HEK293 (cell line): ENCODE measurements around the gene FAXC.

Source experiments
- CTCF ChIA-PET: fragments of 350-600 bp; formaldehyde crosslinking; extraction: SDS; loops from one replicate; lab custom pipeline; 2021; ENCODE audit warnings: antibody characterized with exemption; lab: Yijun Ruan, JAX
- POLR2A ChIA-PET: fragments of 300-600 bp; formaldehyde crosslinking; extraction: SDS; loops from one replicate; lab custom pipeline; 2020; ENCODE audit warnings: antibody characterized with exemption, inconsistent platforms; lab: Yijun Ruan, JAX
- H3K27ac ChIP-seq: fragments of 200-500 bp; sonication (Bioruptor generic); 2 replicates; pipeline ENCODE4 v1.5.1; 2014; ENCODE audit warnings: low read depth, low read length, control low read depth, inconsistent platforms; ENCODE audit errors: extremely low read depth
- H3K36me3 ChIP-seq, 2 experiments: fragments of 200-500 bp in 1 of 2; sonication (Bioruptor generic) in 1 of 2; 1 replicate in 1 of 2; 2 replicates in 1 of 2; pipeline ENCODE4 v1.5.1; 2014 to 2017; ENCODE audit warnings: inconsistent platforms in 2 of 2, low read length in 2 of 2; ENCODE audit not compliant: control insufficient read depth in 2 of 2, insufficient read depth in 1 of 2
- H3K4me1 ChIP-seq: fragments of 200-500 bp; sonication (Bioruptor generic); 2 replicates; pipeline ENCODE4 v1.5.1; 2014; ENCODE audit warnings: mild to moderate bottlenecking, low read length, inconsistent platforms; ENCODE audit not compliant: control insufficient read depth, insufficient read depth
- H3K4me3 ChIP-seq: 2 replicates; pipeline ENCODE4 v1.5.1; 2011; ENCODE audit warnings: low read depth, mild to moderate bottlenecking, control low read depth, low read length, moderate library complexity
- H3K9me3 ChIP-seq: fragments of 200-500 bp; sonication (Bioruptor generic); 2 replicates; pipeline ENCODE4 v1.5.1; 2014; ENCODE audit warnings: low read depth, low read length, inconsistent platforms; ENCODE audit not compliant: control insufficient read depth, insufficient read depth
- EGR2 ChIP-seq: fragments of 450-650 bp; formaldehyde crosslinking; IDR thresholded peaks from 2 replicates; pipeline ENCODE4 v1.5.1; 2016; ENCODE audit warnings: low read depth, missing biosample characterization, missing genetic modification characterization
- KLF8 ChIP-seq: fragments of 450-650 bp; formaldehyde crosslinking; IDR thresholded peaks from 2 replicates; pipeline ENCODE4 v1.5.1; 2016; ENCODE audit warnings: missing biosample characterization, missing genetic modification characterization
- SCRT1 ChIP-seq: fragments of 450-650 bp; formaldehyde crosslinking; IDR thresholded peaks from 2 replicates; pipeline ENCODE4 v1.5.1; 2016; ENCODE audit warnings: missing biosample characterization, missing genetic modification characterization, borderline replicate concordance
- SCRT2 ChIP-seq: fragments of 450-650 bp; formaldehyde crosslinking; IDR thresholded peaks from 2 replicates; pipeline ENCODE4 v1.5.1; 2016; ENCODE audit warnings: missing biosample characterization, missing genetic modification characterization
- SETDB1 ChIP-seq: IDR thresholded peaks from one replicate; pipeline ENCODE4 v1.6.1; 2017; ENCODE audit warnings: mild to moderate bottlenecking, low read length, moderate library complexity, mixed read lengths; ENCODE audit not compliant: insufficient read length
- SP2 ChIP-seq: fragments of 450-650 bp; formaldehyde crosslinking; IDR thresholded peaks from 2 replicates; pipeline ENCODE4 v1.5.1; 2016; ENCODE audit warnings: missing biosample characterization, missing genetic modification characterization
- SP3 ChIP-seq: fragments of 450-650 bp; formaldehyde crosslinking; IDR thresholded peaks from 2 replicates; pipeline ENCODE4 v1.5.1; 2016; ENCODE audit warnings: missing biosample characterization, missing genetic modification characterization
- TRIM28 ChIP-seq: IDR thresholded peaks from 2 replicates; pipeline ENCODE4 v1.6.1; 2011; ENCODE audit warnings: low read length, control low read depth, borderline replicate concordance
- ZBTB1 ChIP-seq: fragments of 450-650 bp; formaldehyde crosslinking; IDR thresholded peaks from 2 replicates; pipeline ENCODE4 v1.5.1; 2016; ENCODE audit warnings: missing biosample characterization, missing genetic modification characterization
- ZBTB48 ChIP-seq: fragments of 450-650 bp; formaldehyde crosslinking; IDR thresholded peaks from 2 replicates; pipeline ENCODE4 v1.5.1; 2016; ENCODE audit warnings: missing biosample characterization, missing genetic modification characterization
- ZFP3 ChIP-seq: fragments of 450-650 bp; formaldehyde crosslinking; IDR thresholded peaks from 2 replicates; pipeline ENCODE4 v1.5.1; 2016; ENCODE audit warnings: low read depth, missing biosample characterization, missing genetic modification characterization
- ZNF114 ChIP-seq: fragments of 450-650 bp; formaldehyde crosslinking; IDR thresholded peaks from 2 replicates; pipeline ENCODE4 v1.5.0; 2017; ENCODE audit warnings: missing biosample characterization, missing genetic modification characterization
- ZNF121 ChIP-seq: fragments of 450-650 bp; formaldehyde crosslinking; IDR thresholded peaks from 2 replicates; pipeline ENCODE4 v1.5.1; 2016; ENCODE audit warnings: missing biosample characterization, missing genetic modification characterization
- ZNF140 ChIP-seq: fragments of 450-650 bp; formaldehyde crosslinking; IDR thresholded peaks from 2 replicates; pipeline ENCODE4 v1.5.1; 2016; ENCODE audit warnings: missing biosample characterization, missing genetic modification characterization
- ZNF157 ChIP-seq: fragments of 450-650 bp; formaldehyde crosslinking; IDR thresholded peaks from 2 replicates; pipeline ENCODE4 v1.5.1; 2016; ENCODE audit warnings: missing biosample characterization, missing genetic modification characterization
- ZNF19 ChIP-seq: fragments of 450-650 bp; formaldehyde crosslinking; IDR thresholded peaks from 2 replicates; pipeline ENCODE4; 2016; ENCODE audit warnings: missing biosample characterization, missing genetic modification characterization, low read depth
- ZNF202 ChIP-seq: fragments of 450-650 bp; formaldehyde crosslinking; IDR thresholded peaks from 2 replicates; pipeline ENCODE4 v1.5.1; 2016; ENCODE audit warnings: missing biosample characterization, missing genetic modification characterization, borderline replicate concordance
- ZNF248 ChIP-seq: fragments of 450-650 bp; formaldehyde crosslinking; IDR thresholded peaks from 2 replicates; pipeline ENCODE4 v1.5.1; 2017; ENCODE audit warnings: missing biosample characterization, missing genetic modification characterization
- ZNF350 ChIP-seq: fragments of 450-650 bp; formaldehyde crosslinking; IDR thresholded peaks from 2 replicates; pipeline ENCODE4 v1.5.0; 2017; ENCODE audit warnings: missing biosample characterization, mild to moderate bottlenecking, missing genetic modification characterization
- ZNF433 ChIP-seq: fragments of 450-650 bp; formaldehyde crosslinking; IDR thresholded peaks from 2 replicates; pipeline ENCODE4 v1.5.1; 2016; ENCODE audit warnings: missing biosample characterization, missing genetic modification characterization, low read depth
- ZNF48 ChIP-seq: fragments of 450-650 bp; formaldehyde crosslinking; IDR thresholded peaks from 2 replicates; pipeline ENCODE4 v1.5.1; 2016; ENCODE audit warnings: missing biosample characterization, missing genetic modification characterization
- ZNF544 ChIP-seq: fragments of 450-650 bp; formaldehyde crosslinking; IDR thresholded peaks from 2 replicates; pipeline ENCODE4 v1.5.0; 2017; ENCODE audit warnings: missing biosample characterization, missing genetic modification characterization
- ZNF747 ChIP-seq: fragments of 450-650 bp; formaldehyde crosslinking; IDR thresholded peaks from 2 replicates; pipeline ENCODE4 v1.5.1; 2016; ENCODE audit warnings: missing biosample characterization, missing genetic modification characterization
- ZNF76 ChIP-seq: fragments of 450-650 bp; formaldehyde crosslinking; IDR thresholded peaks from 2 replicates; pipeline ENCODE4; 2016; ENCODE audit warnings: low read depth, missing biosample characterization, missing genetic modification characterization, borderline replicate concordance
- TF ChIP-seq, protein P1 (sequence below): fragments of 450-650 bp; formaldehyde crosslinking; IDR thresholded peaks from 2 replicates; pipeline ENCODE4 v1.5.1; 2017; ENCODE audit warnings: missing biosample characterization, missing genetic modification characterization
- TF ChIP-seq, protein P2 (sequence below): fragments of 450-650 bp; formaldehyde crosslinking; IDR thresholded peaks from 2 replicates; pipeline ENCODE4 v1.5.1; 2016; ENCODE audit warnings: missing biosample characterization, missing genetic modification characterization
- TF ChIP-seq, protein P3 (sequence below): fragments of 450-650 bp; formaldehyde crosslinking; optimal IDR thresholded peaks from 2 replicates; pipeline ENCODE3; 2016; ENCODE audit warnings: missing biosample characterization, mild to moderate bottlenecking, missing genetic modification characterization

The FAXC gene

DNA sequence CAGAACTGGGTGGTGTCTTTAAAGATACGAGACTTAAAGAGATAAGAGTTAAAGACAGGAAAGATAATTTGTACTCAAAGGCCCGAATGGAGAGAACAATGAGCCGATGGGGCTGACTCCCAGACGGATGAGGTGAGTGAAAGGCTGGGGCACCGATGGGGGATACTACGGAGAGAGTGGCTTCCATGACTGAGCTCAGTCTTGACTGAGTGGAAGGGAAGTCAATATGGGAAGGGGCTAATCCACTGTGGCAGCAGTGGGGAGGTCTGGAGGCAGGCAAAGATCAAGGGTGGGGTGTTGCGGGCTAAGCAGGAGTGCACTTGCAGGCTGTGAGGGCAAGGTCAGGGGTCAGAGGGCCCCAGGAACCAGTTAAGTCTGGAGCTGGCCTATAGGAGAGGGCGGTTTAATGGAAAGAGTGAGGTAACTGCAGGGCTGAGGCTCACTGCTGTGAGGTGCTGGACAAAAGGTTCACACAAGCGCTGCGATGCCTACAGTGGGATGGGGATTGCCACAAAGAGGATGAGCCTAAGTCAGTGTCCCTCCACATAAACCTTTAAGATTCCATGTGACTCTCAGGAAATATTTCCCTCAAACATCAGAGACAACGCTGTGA, 42.1 kb downstream of the FAXC start:
- peaks cover 0 to 31% of the 10 kb centered on the region in 2 experiments; a peak in 2 of 3 replicates for H3K36me3 ChIP-seq
- H3K9me3 ChIP-seq = no peaks in the 10 kb centered on the region
- TF ChIP-seq ZBTB48 = no peak
- TF ChIP-seq KLF8 = no peak
- TF ChIP-seq ZNF433 (tag by site-specific recombination) = no peak
- TF ChIP-seq ZNF114 (tag by site-specific recombination) = no peak
- TF ChIP-seq, protein P1, sequence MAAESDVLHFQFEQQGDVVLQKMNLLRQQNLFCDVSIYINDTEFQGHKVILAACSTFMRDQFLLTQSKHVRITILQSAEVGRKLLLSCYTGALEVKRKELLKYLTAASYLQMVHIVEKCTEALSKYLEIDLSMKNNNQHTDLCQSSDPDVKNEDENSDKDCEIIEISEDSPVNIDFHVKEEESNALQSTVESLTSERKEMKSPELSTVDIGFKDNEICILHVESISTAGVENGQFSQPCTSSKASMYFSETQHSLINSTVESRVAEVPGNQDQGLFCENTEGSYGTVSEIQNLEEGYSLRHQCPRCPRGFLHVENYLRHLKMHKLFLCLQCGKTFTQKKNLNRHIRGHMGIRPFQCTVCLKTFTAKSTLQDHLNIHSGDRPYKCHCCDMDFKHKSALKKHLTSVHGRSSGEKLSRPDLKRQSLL (tag by site-specific recombination) = no peak
- TF ChIP-seq ZNF140 (tag by site-specific recombination) = no peak
- no peak for TF ChIP-seq SETDB1
- no peak for TF ChIP-seq ZNF202 (tag by site-specific recombination)
- TF ChIP-seq, protein P2, sequence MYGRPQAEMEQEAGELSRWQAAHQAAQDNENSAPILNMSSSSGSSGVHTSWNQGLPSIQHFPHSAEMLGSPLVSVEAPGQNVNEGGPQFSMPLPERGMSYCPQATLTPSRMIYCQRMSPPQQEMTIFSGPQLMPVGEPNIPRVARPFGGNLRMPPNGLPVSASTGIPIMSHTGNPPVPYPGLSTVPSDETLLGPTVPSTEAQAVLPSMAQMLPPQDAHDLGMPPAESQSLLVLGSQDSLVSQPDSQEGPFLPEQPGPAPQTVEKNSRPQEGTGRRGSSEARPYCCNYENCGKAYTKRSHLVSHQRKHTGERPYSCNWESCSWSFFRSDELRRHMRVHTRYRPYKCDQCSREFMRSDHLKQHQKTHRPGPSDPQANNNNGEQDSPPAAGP (tag by site-specific recombination) = no peak
- TF ChIP-seq, protein P3, sequence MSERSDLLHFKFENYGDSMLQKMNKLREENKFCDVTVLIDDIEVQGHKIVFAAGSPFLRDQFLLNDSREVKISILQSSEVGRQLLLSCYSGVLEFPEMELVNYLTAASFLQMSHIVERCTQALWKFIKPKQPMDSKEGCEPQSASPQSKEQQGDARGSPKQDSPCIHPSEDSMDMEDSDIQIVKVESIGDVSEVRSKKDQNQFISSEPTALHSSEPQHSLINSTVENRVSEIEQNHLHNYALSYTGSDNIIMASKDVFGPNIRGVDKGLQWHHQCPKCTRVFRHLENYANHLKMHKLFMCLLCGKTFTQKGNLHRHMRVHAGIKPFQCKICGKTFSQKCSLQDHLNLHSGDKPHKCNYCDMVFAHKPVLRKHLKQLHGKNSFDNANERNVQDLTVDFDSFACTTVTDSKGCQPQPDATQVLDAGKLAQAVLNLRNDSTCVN (tag by site-specific recombination) = no peak
- no peak for TF ChIP-seq ZNF350 (tag by site-specific recombination)
- ChIA-PET POLR2A (no interaction called here), CTCF (interaction anchor here (0.7 to 1.4 kb wide), 3 partner anchors 23 to 495 kb away, joined by 3 to 6 read pairs (median 4); no protein-coding TSS in a partner anchor)
- H3K27ac ChIP-seq = no peak overlapping the region
- H3K4me3 ChIP-seq = no peak overlapping the region
- H3K4me1 ChIP-seq = no peaks in the 10 kb centered on the region

DNA sequence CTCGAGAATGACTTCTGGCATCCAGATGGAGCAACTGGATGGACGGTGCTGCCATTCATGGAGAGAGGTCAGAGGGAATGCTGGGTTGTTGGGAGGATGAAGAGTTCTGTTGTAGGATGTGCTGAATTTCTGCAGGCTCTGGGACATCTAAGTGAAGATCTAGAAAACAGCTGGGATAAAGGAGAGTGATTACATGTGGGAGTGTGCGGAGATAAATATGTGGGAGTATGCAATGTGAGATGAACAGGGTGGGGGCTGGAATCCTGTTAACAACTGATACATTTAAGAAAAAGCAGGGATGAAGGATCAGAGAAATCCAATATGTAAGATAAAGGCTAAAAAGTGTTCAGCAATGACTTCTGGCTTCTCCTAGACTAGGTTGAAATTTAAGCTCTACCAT, 43.1 kb downstream of the FAXC start:
- H3K4me1 ChIP-seq = no peaks in the 10 kb centered on the region
- ChIA-PET POLR2A (no interaction called here), CTCF (interaction anchor here (0.6 to 1.4 kb wide), 2 partner anchors 24 to 1448 kb away, joined by 3 to 6 read pairs; no protein-coding TSS in a partner anchor)
- TF ChIP-seq ZNF202 (tag by site-specific recombination) (no peak), ZNF48 (tag by site-specific recombination) (no peak), EGR2 (tag by site-specific recombination) (peak; percentile 46; the same call in 1 of the 2 replicates)
- H3K36me3 ChIP-seq = peaks cover 0 to 33% of the 10 kb centered on the region in 2 experiments; a peak in 2 of 3 replicates
- H3K4me3 ChIP-seq = no peak overlapping the region
- H3K9me3 ChIP-seq = no peaks in the 10 kb centered on the region
- no peak overlapping the region for H3K27ac ChIP-seq

DNA sequence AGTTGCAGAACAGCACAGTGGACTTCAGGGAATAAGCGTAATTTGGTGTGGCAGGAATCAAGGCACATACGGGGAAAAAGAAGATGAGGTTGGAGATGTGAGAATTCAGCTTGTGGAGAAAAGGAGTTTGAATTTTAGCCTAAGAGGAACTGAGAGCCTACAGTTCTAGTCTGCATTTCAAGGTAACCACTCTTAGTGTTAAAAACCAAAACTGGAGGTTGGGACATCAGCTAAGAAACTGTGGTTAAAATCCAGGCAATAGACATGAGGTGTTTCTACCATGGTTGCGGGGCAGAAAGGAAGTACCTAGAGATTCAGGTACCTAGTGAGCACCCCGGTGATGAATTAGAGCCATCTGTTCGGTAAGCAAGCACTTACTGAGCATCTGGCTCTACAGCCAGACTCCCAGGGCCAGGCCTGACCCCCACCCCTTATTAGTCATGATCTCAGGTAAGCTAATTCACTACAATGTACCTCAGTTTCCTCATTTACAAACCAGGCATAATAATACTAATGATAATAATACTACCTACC, 44.4 kb downstream of the FAXC start:
- ChIA-PET POLR2A (no interaction called here), CTCF (interaction anchor here (0.8 to 1.1 kb wide), 2 partner anchors 24 to 25 kb away, joined by 4 to 5 read pairs; no protein-coding TSS in a partner anchor)
- no peaks in the 10 kb centered on the region for H3K9me3 ChIP-seq
- no peaks in the 10 kb centered on the region for H3K4me1 ChIP-seq
- H3K4me3 ChIP-seq = no peak overlapping the region
- H3K36me3 ChIP-seq = peaks cover 0 to 43% of the 10 kb centered on the region in 2 experiments; a peak in 2 of 3 replicates
- H3K27ac ChIP-seq = no peak overlapping the region
- no peak for TF ChIP-seq ZBTB1 (tag by site-specific recombination)
- no peak for TF ChIP-seq SP3
- TF ChIP-seq ZFP3 (tag by site-specific recombination) = no peak
- no peak for TF ChIP-seq ZNF157 (tag by site-specific recombination)
- no peak for TF ChIP-seq SCRT2
- TF ChIP-seq ZNF747 = no peak
- no peak for TF ChIP-seq SP2
- no peak for TF ChIP-seq TRIM28
- TF ChIP-seq ZNF76 = no peak
- no peak for TF ChIP-seq ZNF19
- no peak for TF ChIP-seq SCRT1 (tag by site-specific recombination)
- TF ChIP-seq ZNF48 (tag by site-specific recombination) = no peak
- TF ChIP-seq ZNF544 (tag by site-specific recombination) = no peak
- TF ChIP-seq ZNF121 (tag by site-specific recombination) = no peak
- no peak for TF ChIP-seq ZNF248 (tag by site-specific recombination)
